Peyer's patch (tissue), 4 donors: Measurements from ENCODE around the gene MGLL.

ENCODE experiments used
- CTCF ChIP-seq, 6 experiments: fragments of 450-650 bp in 4 of 6; fragments of 200-600 bp in 2 of 6; sonication (generic) in 1 of 6; IDR thresholded peaks; one replicate each; pipeline ENCODE4 v1.5.1; 2017 to 2019; ENCODE audit warnings: antibody characterized with exemption in 6 of 6, mild to moderate bottlenecking in 3 of 6, moderate library complexity in 1 of 6
- POLR2A ChIP-seq, 2 donors: fragments of 450-650 bp; IDR thresholded peaks; one replicate each; pipeline ENCODE4 v1.5.1; 2017; ENCODE audit warnings: antibody characterized with exemption in 2 of 2, mild to moderate bottlenecking in 2 of 2, moderate library complexity in 2 of 2

- TF ChIP-seq CTCF (IDR thresholded peaks at IDR 0.05), result no peak
- TF ChIP-seq POLR2A (IDR thresholded peaks at IDR 0.05), result no peak
Measured at GRCh38 chr3:127654374-127654773, 167.9 kb downstream of the MGLL start.
